Neural progenitor cell (in vitro differentiated cells): ENCODE results near the gene ZNF574. TPM values are rescaled to one million over a fixed set of nuclear protein-coding genes. Genes with fewer than 3 reads are reported as not detected.

Experiments
- DNase-seq: peaks from one replicate; pipeline ENCODE4 v3.0.0-alpha.2; 2016; ENCODE audit warnings: low spot score
- H2AFZ ChIP-seq: fragments of 200-600 bp; sonication (generic); replicated peaks from 2 replicates; pipeline ENCODE4 v1.6.1; 2016; ENCODE audit warnings: antibody characterized with exemption
- H3F3A ChIP-seq: fragments of 200-600 bp; sonication (generic); 2 replicates; pipeline ENCODE4 v1.6.1; 2016; ENCODE audit warnings: antibody characterized with exemption, low read depth
- H3K27ac ChIP-seq: fragments of 200-600 bp; sonication (generic); 2 replicates; pipeline ENCODE4 v1.5.1; 2016; ENCODE audit warnings: mild to moderate bottlenecking
- H3K27me3 ChIP-seq: fragments of 200-600 bp; sonication (generic); 2 replicates; pipeline ENCODE4 v1.6.1; 2016; ENCODE audit warnings: mild to moderate bottlenecking, moderate library complexity
- H3K36me3 ChIP-seq: fragments of 200-600 bp; sonication (generic); 2 replicates; pipeline ENCODE4 v1.5.1; 2016
- H3K4me1 ChIP-seq: fragments of 200-600 bp; sonication (generic); 2 replicates; pipeline ENCODE4 v1.6.1; 2016; ENCODE audit warnings: mixed run types
- H3K4me2 ChIP-seq: fragments of 200-600 bp; sonication (generic); 2 replicates; pipeline ENCODE4 v1.6.1; 2016
- H3K4me3 ChIP-seq: fragments of 200-600 bp; sonication (generic); 2 replicates; pipeline ENCODE4 v1.5.1; 2016
- H3K79me2 ChIP-seq: fragments of 200-600 bp; sonication (generic); 2 replicates; pipeline ENCODE4 v1.6.1; 2016; ENCODE audit warnings: low read depth
- H3K9ac ChIP-seq: fragments of 200-600 bp; sonication (generic); 2 replicates; pipeline ENCODE4 v1.6.1; 2016
- H3K9me3 ChIP-seq: fragments of 200-600 bp; sonication (generic); 2 replicates; pipeline ENCODE4 v1.5.1; 2016; ENCODE audit warnings: low read depth
- H4K20me1 ChIP-seq: fragments of 200-600 bp; sonication (generic); 2 replicates; pipeline ENCODE4 v1.6.1; 2016; ENCODE audit warnings: low read depth
- H3K27ac Mint-ChIP-seq: 3 replicates; pipeline ENCODE4 v1.8.0; 2021; ENCODE audit warnings: mixed read lengths
- H3K27me3 Mint-ChIP-seq: 2 replicates; pipeline ENCODE4 v1.8.0; 2022; ENCODE audit warnings: low read depth, mild to moderate bottlenecking, inconsistent platforms, moderate library complexity, mixed read lengths; ENCODE audit not compliant: insufficient read depth
- H3K36me3 Mint-ChIP-seq: 3 replicates; pipeline ENCODE4 v1.8.0; 2021; ENCODE audit warnings: mixed read lengths
- H3K4me1 Mint-ChIP-seq: 3 replicates; pipeline ENCODE4 v1.8.0; 2021; ENCODE audit warnings: mixed read lengths
- H3K4me3 Mint-ChIP-seq: 3 replicates; pipeline ENCODE4 v1.8.0; 2021; ENCODE audit warnings: mild to moderate bottlenecking, moderate library complexity, mixed read lengths
- H3K9me3 Mint-ChIP-seq: 3 replicates; pipeline ENCODE4 v1.8.0; 2020; ENCODE audit warnings: mixed read lengths
- EZH2 ChIP-seq: fragments of 200-600 bp; sonication (generic); IDR thresholded peaks from 2 replicates; pipeline ENCODE4 v1.6.1; 2017; ENCODE audit warnings: antibody characterized with exemption, mild to moderate bottlenecking, moderate library complexity
- EZH2phosphoT487 ChIP-seq: fragments of 200-600 bp; sonication (generic); IDR thresholded peaks from 2 replicates; pipeline ENCODE4 v1.6.1; 2017; ENCODE audit warnings: antibody characterized with exemption
- total RNA-seq: library from RNA; depleted of rRNA; stranded (reverse); fragments of >200 nt; gene quantifications from 2 replicates; pipeline ENCODE4 v1.2.3, GENCODE V29; 2015; ENCODE audit warnings: low replicate concordance
- TF ChIP-seq, protein P1 (sequence below): fragments of 200-600 bp; sonication (generic); IDR thresholded peaks from 2 replicates; pipeline ENCODE4 v1.5.1; 2017; ENCODE audit warnings: antibody characterized with exemption, mild to moderate bottlenecking

Gene ZNF574
- total RNA-seq, 1 donor from 2014 or later = 13.4 TPM

DNA sequence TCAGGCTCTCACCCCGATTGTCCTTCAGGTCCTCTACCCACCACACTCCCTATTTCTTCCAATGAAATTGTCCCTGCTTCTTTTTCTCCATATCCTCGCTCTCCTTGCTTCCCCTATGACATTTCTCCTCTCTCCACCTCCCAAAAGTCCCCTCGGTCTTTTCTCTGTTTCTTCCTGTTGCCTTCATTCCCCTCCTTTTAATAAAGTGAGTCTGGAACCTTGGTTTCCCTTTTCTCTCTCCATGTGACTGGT is 676 bp upstream of the ZNF574 start:
- no peaks in the 10 kb centered on the region for H3K9me3 ChIP-seq
- H3K36me3 Mint-ChIP-seq = peaks cover 16% of the 10 kb centered on the region
- H3K27ac ChIP-seq = peak overlapping the region; percentile 90
- H3K4me1 Mint-ChIP-seq = peaks cover 44% of the 10 kb centered on the region
- peak overlapping the region; percentile 60 for H3K4me3 ChIP-seq
- peaks cover 38% of the 10 kb centered on the region for H4K20me1 ChIP-seq
- H3K4me3 Mint-ChIP-seq = peak overlapping the region; percentile 99
- H3K4me1 ChIP-seq = peaks cover 17% of the 10 kb centered on the region
- TF ChIP-seq EZH2phosphoT487 = no peak
- TF ChIP-seq, protein P1, sequence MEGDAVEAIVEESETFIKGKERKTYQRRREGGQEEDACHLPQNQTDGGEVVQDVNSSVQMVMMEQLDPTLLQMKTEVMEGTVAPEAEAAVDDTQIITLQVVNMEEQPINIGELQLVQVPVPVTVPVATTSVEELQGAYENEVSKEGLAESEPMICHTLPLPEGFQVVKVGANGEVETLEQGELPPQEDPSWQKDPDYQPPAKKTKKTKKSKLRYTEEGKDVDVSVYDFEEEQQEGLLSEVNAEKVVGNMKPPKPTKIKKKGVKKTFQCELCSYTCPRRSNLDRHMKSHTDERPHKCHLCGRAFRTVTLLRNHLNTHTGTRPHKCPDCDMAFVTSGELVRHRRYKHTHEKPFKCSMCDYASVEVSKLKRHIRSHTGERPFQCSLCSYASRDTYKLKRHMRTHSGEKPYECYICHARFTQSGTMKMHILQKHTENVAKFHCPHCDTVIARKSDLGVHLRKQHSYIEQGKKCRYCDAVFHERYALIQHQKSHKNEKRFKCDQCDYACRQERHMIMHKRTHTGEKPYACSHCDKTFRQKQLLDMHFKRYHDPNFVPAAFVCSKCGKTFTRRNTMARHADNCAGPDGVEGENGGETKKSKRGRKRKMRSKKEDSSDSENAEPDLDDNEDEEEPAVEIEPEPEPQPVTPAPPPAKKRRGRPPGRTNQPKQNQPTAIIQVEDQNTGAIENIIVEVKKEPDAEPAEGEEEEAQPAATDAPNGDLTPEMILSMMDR = no peak
- no peak for TF ChIP-seq EZH2
- DNase-seq = no peak
- H3K4me2 ChIP-seq = peak overlapping the region; percentile 87
- peak overlapping the region; percentile 91 for H3K9ac ChIP-seq
- H3K27ac Mint-ChIP-seq = peak overlapping the region; percentile 98
- peaks cover 5% of the 10 kb centered on the region for H3K27me3 Mint-ChIP-seq
- peaks cover 10% of the 10 kb centered on the region for H3F3A ChIP-seq
- no peaks in the 10 kb centered on the region for H3K9me3 Mint-ChIP-seq
- H3K27me3 ChIP-seq = no peaks in the 10 kb centered on the region
- no peaks in the 10 kb centered on the region for H3K36me3 ChIP-seq
- peak overlapping the region; percentile 93 for H2AFZ ChIP-seq
- H3K79me2 ChIP-seq = peaks cover 51% of the 10 kb centered on the region

- TF ChIP-seq, protein P1 = no peak
- no peak for TF ChIP-seq EZH2phosphoT487
- TF ChIP-seq EZH2 = no peak
- H2AFZ ChIP-seq = no peak overlapping the region
- peak overlapping the region; percentile 96 for H3K4me2 ChIP-seq
- DNase-seq = no peak
- H4K20me1 ChIP-seq = peaks cover 50% of the 10 kb centered on the region
- peak overlapping the region; percentile 78 for H3K27ac ChIP-seq
- Mint-ChIP-seq H3K27ac (peak overlapping the region; percentile 29), H3K4me3 (peak overlapping the region; percentile 93), H3K36me3 (peaks cover 20% of the 10 kb centered on the region), H3K4me1 (peaks cover 37% of the 10 kb centered on the region), H3K27me3 (peaks cover 3% of the 10 kb centered on the region), H3K9me3 (no peaks in the 10 kb centered on the region)
- H3F3A ChIP-seq = peaks cover 9% of the 10 kb centered on the region
- H3K9ac ChIP-seq = peak overlapping the region; percentile 79
- H3K36me3 ChIP-seq = no peaks in the 10 kb centered on the region
- H3K79me2 ChIP-seq = peaks cover 55% of the 10 kb centered on the region
- H3K27me3 ChIP-seq = no peaks in the 10 kb centered on the region
- H3K4me3 ChIP-seq = peak overlapping the region; percentile 76
- peaks cover 11% of the 10 kb centered on the region for H3K4me1 ChIP-seq
- no peaks in the 10 kb centered on the region for H3K9me3 ChIP-seq
These were observed 496 bp downstream of the ZNF574 start for GRCh38 chr19:42076380-42076944.

GRCh38 chr19:42078058-42078457 is 2.1 kb downstream of the ZNF574 start:
- Mint-ChIP-seq H3K4me3 (peak overlapping the region; percentile 93), H3K27ac (no peak overlapping the region), H3K4me1 (peaks cover 35% of the 10 kb centered on the region), H3K36me3 (peaks cover 25% of the 10 kb centered on the region), H3K27me3 (no peaks in the 10 kb centered on the region), H3K9me3 (no peaks in the 10 kb centered on the region)
- Histone ChIP-seq H3K4me2 (peak overlapping the region; percentile 96), H2AFZ (no peak overlapping the region), H3K27ac (no peak overlapping the region), H3K4me1 (peaks cover 11% of the 10 kb centered on the region), H3K27me3 (no peaks in the 10 kb centered on the region), H4K20me1 (peaks cover 65% of the 10 kb centered on the region), H3K36me3 (no peaks in the 10 kb centered on the region), H3F3A (peaks cover 11% of the 10 kb centered on the region), H3K4me3 (no peak overlapping the region), H3K9ac (no peak overlapping the region), H3K79me2 (peaks cover 65% of the 10 kb centered on the region), H3K9me3 (no peaks in the 10 kb centered on the region)
- no peak for TF ChIP-seq EZH2phosphoT487
- no peak for TF ChIP-seq EZH2
- TF ChIP-seq, protein P1 = no peak
- DNase-seq = no peak
